ENCODE data around the gene ATL1.

The ATL1 gene

GRCh38 chr14:50559990-50560930 lies at the start of gene ATL1:
Gene ATL1, plus strand, starts transcription at chr14:50560145. Its CDS starts 121 bp downstream, at chr14:50560266.
- no peak for DNase-seq (ENCODE audit: low read depth)

GRCh38 chr14:50510157-50510556 lies 49.8 kb upstream of the ATL1 start:
- no peak for DNase-seq (ENCODE audit: low read depth)

- DNase-seq (ENCODE audit: low read depth) = no peak
These were observed 47.5 kb upstream of the ATL1 start for GRCh38 chr14:50512463-50512862.

GRCh38 chr14:50516091-50516490 lies 43.9 kb upstream of the ATL1 start:
- DNase-seq (ENCODE audit: low read depth) = no peak

GRCh38 chr14:50520947-50521815 lies 38.8 kb upstream of the ATL1 start:
- peak; percentile 82 for DNase-seq (ENCODE audit: low read depth)

GRCh38 chr14:50521912-50522341 lies 38.0 kb upstream of the ATL1 start:
- DNase-seq (ENCODE audit: low read depth) = no peak

- no peak for DNase-seq (ENCODE audit: low read depth)
These were observed 36.5 kb upstream of the ATL1 start for GRCh38 chr14:50523271-50524041.

GRCh38 chr14:50524060-50524459 lies 35.9 kb upstream of the ATL1 start:
- no peak for DNase-seq (ENCODE audit: low read depth)

- no peak for DNase-seq (ENCODE audit: low read depth)
These were observed 35.0 kb upstream of the ATL1 start for GRCh38 chr14:50524731-50525515.

GRCh38 chr14:50528000-50528399 lies 31.9 kb upstream of the ATL1 start:
- DNase-seq (ENCODE audit: low read depth) = no peak

GRCh38 chr14:50529288-50530179 lies 30.4 kb upstream of the ATL1 start:
- no peak for DNase-seq (ENCODE audit: low read depth)

GRCh38 chr14:50530358-50530757 lies 29.6 kb upstream of the ATL1 start:
- DNase-seq (ENCODE audit: low read depth) = peak; percentile 43

- DNase-seq (ENCODE audit: low read depth) = no peak
These were observed 29.1 kb upstream of the ATL1 start for GRCh38 chr14:50530794-50531365.

- no peak for DNase-seq (ENCODE audit: low read depth)
These were observed 28.1 kb upstream of the ATL1 start for GRCh38 chr14:50531595-50532501.

- no peak for DNase-seq (ENCODE audit: low read depth)
These were observed 27.3 kb upstream of the ATL1 start, which contains the start of gene MAP4K5 for GRCh38 chr14:50532502-50533240. Gene MAP4K5, minus strand, starts transcription at chr14:50532569. Its CDS starts 520 bp downstream, at chr14:50532049.

GRCh38 chr14:50533241-50533705 lies 26.7 kb upstream of the ATL1 start:
- DNase-seq (ENCODE audit: low read depth) = no peak

GRCh38 chr14:50533806-50534205 lies 26.1 kb upstream of the ATL1 start:
- DNase-seq (ENCODE audit: low read depth) = no peak

GRCh38 chr14:50534416-50534815 lies 25.5 kb upstream of the ATL1 start:
- no peak for DNase-seq (ENCODE audit: low read depth)
